Lower leg skin (tissue), 3 donors: Measurements from ENCODE around the gene BRD3.

Source experiments
- POLR2A ChIP-seq, 2 donors: fragments of 450-650 bp; IDR thresholded peaks; one replicate each; pipeline ENCODE4 v1.6.1; 2016 to 2017; ENCODE audit warnings: antibody characterized with exemption in 2 of 2, mild to moderate bottlenecking in 1 of 2, moderate library complexity in 1 of 2
- TF ChIP-seq, protein P1 (sequence below), 3 donors: fragments of 450-650 bp; IDR thresholded peaks; one replicate each; pipeline ENCODE4 v1.5.1; 2016; ENCODE audit warnings: antibody characterized with exemption in 3 of 3, mild to moderate bottlenecking in 3 of 3, moderate library complexity in 2 of 3

GRCh38 chr9:134066526-134066912 lies 1.3 kb downstream of the BRD3 start:
- TF ChIP-seq POLR2A (IDR thresholded peaks at IDR 0.05), result no peak
- TF ChIP-seq, protein P1, sequence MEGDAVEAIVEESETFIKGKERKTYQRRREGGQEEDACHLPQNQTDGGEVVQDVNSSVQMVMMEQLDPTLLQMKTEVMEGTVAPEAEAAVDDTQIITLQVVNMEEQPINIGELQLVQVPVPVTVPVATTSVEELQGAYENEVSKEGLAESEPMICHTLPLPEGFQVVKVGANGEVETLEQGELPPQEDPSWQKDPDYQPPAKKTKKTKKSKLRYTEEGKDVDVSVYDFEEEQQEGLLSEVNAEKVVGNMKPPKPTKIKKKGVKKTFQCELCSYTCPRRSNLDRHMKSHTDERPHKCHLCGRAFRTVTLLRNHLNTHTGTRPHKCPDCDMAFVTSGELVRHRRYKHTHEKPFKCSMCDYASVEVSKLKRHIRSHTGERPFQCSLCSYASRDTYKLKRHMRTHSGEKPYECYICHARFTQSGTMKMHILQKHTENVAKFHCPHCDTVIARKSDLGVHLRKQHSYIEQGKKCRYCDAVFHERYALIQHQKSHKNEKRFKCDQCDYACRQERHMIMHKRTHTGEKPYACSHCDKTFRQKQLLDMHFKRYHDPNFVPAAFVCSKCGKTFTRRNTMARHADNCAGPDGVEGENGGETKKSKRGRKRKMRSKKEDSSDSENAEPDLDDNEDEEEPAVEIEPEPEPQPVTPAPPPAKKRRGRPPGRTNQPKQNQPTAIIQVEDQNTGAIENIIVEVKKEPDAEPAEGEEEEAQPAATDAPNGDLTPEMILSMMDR (IDR thresholded peaks at IDR 0.05), result no peak
